HG03342 (cell line): Measurements from ENCODE around the gene S100B.
"Not testable (repeated sequence)": the region's sequence is repeated elsewhere in the genome, so short reads cannot be mapped to it uniquely, and the experiment has no call there.

Experiments
- ATAC-seq: cut with Tn5 transposase; IDR thresholded peaks from one replicate; pipeline ENCODE4 v1.9.1; 2021; ENCODE audit warnings: mild to moderate bottlenecking, moderate library complexity; ENCODE audit not compliant: unreplicated experiment

S100B gene

DNA sequence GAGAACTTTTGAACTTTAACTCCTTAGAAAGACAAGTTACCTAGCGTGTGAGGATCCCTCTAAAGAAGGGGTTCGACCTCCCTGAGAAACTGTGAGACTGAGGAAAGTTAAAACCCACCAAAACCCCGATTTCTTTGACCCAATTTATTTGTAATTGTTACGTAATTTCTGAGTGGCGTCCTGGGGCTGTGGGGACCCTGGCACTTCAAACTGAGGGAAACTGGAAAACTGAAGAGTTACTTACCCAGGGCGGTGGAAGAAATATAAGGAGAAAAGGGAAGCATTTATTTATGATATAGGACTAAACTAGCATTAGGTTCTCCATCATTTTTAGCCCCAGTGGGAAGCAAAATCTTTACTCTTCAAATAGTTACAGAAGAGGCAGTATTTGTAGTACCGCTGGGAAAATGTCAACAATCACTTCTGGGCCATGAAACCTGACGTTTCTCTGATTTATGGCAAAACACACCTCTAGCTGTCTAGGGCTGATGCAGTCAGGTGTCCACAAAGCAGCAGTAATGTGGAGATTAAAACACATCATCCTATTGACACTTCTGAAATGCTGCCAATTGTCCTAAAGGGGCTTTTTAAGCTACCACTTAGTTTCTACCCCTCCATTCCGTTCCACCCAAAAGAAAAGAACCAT lies 430 bp downstream of the S100B start:
- ATAC-seq, result no peak

DNA sequence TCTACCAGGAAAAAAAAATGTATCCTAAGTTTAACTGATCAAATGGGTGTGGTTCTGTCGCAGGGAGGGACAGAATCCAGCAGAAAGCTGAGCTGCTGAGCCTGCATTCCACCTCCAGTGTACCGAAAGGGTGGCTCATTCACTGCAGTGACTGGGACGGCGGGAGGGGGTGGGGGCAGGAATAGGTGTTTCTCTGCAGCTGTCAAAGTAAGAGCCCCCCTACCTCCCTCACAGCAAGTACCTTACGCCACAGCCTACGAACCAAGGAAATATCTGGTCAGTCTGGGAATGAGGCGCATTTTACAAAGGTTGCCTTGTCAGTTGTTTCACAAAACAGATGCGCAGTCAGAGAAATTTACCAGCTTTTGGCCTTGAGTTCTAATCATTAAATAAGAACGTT lies 1.7 kb downstream of the S100B start:
- ATAC-seq, result no peak

DNA sequence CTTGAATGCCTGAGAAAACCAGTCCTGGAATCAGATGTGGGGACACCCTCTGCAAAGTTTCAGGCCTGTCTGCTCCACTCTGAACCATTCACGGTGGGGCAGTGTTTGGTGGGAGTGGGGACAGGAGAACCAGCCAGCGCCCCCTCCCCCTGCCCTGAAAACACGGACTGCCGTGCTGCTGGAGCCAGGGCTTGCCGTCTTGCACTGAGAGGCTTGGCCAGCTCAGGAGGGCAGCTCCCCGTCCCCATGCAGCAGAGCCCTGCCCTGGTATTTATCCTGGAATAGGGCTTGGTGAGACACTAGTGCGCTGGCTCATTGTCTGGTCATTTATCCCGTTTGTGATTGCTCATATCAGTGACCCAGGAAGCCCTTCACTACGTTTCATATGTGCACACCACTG lies 3.9 kb downstream of the S100B start:
- no peak for ATAC-seq

DNA sequence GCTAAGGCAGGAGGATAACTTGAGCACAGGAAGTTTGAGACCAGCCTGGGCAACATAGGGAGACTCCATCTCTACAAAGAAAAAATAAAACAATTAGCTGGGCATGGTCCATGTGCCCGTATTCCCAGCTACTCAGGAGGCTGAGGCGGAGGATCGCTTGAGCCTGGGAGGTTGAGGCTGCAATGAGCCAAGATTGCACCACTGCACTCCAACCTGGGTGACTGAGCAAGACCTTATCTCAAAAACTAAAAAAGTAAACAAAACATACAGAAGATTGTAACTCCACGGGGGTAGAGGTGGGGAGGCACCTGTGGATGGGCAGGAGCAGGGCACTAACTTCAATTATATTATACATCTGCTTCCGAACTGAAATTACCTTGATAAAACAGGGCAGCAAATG lies 4.6 kb downstream of the S100B start:
- no peak for ATAC-seq

DNA sequence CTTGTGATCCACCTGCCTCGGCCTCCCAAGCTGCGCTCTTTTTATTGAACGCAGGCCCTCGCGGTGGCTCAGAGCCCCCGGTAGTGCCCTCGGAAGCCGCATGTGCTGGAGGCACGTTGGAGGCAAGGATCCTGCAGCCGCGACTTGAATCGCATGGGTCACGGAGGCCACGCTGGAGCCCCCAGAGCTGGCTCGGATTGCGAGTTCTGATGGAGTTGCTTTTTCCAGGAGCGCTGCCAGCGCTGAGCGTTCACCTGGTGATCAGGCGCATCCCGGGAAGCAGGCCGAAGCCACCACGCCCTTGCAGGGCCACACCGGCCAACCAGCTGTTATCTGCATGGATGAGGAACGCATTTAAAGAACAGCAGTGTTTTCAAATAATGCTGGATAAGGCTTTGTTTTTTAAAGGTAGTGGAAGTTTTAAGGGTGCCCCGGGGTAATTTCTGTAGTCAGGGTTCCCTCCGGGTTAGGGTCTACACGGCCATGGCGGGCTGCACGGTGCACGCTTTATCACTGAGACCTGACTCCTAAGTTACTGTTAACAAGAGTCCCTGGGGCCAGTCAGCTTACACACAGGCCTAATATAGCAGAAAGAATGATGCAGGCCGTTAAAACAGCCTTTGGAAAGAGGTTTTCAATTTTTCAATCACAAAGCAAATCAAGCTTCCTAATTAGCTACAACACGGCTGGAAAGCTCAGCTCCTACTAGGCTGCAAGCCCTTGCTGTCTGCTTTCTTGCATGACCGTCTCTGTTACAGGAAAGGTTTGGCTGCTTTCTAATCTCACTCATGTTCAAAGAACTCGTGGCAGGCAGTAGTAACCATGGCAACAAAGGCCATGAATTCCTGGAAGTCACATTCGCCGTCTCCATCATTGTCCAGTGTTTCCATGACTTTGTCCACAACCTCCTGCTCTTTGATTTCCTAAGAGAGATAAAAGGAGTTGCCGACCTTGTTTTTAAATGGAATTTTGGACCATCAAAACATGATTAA lies 6.0 kb downstream of the S100B start:
- no peak for ATAC-seq

DNA sequence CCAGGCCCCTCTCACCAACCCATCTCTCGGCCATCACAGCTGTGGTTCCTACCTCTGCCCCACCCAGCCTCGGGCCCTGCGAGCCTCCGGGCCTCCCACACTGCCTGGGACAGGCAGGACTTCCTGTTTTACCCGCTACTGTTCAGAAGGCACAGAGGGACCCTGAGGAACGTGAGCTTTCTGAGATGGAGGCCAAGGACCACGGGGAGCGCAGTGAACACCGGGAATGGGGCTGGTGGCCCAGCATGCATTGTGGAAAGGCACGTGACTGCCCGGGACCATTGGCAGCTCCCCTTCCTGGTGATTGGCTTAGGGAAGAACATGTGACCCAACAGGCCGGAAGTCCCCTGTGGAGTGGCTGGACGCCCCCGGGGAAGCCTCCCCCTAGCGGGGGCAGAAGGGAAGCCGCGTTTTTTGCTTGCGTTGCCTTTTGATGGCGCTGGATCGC lies 7.0 kb downstream of the S100B start:
- no peak for ATAC-seq

DNA sequence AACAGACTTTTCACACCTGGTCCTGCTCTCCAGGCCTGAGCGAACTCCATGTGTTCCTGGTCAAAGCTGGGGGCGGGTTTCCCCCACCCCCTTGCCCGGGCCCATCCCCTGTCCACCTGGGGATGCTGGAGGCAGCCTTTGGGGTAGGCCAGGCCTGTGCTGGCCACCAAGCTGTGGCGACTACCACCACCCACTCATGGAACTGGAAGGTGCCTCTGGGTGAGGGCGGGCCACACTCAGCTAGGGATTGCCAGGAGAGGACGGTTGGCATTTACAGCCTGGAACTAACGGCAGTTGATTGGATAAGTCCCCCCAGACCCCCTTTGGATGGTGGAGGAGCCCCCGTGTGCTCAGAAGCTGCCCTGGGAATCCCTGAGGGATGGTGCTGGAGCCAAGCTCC lies 7.9 kb downstream of the S100B start:
- ATAC-seq, result no peak

DNA sequence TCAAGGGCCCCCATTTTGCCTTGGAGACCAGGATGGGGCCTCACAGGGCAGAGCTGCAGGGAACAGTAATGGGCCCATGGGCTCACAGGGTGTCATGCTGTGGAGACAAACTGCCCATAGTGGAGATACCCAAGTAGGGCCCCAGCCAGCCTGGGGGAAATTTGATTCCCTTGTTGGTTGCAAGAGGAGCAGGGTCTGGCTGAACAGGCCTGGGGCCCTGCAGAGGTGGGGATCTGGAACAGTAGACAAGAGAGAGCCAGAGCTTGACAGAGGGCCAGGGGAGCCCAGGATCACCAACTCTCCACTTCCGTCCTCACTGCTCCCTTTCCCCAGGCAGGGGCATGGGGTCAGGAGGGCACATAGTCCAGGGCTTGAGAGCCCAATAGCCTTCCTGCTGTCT lies 8.7 kb downstream of the S100B start:
- no peak for ATAC-seq

DNA sequence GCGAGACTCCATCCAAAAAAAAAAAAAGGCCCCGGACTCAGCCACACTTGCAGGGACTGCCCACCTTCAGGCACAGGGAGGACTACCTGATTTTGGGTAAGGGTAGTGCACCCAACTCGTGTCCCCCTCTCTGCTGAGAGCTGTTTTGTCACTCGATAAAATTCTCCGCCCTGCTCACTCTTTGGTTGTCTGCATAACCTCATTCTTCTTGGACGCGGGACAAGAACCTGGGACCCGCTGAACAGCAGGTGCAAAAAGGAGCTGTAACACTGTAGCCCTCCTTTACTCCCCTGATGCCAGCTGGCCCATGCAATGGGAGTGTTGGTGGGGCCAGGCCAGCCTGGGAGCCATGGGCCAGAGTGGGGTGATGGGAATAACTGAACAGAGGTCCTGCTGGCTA lies 10.6 kb downstream of the S100B start:
- no peak for ATAC-seq

DNA sequence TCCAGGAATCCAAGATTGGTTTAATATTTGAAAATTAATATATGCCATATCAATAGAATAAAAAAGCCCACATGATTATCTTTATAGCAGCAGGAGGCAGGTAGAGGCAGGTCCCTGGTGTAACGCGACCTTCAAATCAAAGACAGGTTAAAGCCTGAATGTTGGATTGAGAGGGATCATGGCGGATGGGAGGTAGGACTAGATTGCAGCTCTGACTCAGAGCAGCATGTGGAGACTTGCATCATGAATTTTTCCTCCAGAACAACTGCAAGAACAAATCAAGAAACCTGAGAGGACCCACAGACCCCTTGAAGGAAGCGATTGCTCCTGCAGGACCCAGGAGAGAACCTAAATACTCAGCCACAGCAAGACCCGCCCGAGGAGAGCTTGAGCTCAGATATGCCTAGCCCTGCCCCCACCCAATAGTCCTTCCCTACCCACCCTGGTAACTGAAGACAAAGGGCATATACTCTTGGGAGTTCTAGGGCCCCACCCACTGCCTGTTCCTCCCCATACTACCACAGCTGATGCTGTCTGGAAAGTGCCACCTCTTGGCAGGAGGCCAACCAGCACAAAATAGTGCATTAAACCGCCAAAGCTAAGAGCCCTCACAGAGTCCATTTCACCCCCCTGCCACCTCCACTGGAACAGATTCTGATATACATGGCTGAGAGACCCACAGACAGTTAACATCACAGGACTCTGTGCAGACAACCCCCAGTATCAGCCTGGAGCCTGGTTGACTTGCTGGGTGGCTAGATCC lies 19.5 kb downstream of the S100B start:
- ATAC-seq, result no peak

DNA sequence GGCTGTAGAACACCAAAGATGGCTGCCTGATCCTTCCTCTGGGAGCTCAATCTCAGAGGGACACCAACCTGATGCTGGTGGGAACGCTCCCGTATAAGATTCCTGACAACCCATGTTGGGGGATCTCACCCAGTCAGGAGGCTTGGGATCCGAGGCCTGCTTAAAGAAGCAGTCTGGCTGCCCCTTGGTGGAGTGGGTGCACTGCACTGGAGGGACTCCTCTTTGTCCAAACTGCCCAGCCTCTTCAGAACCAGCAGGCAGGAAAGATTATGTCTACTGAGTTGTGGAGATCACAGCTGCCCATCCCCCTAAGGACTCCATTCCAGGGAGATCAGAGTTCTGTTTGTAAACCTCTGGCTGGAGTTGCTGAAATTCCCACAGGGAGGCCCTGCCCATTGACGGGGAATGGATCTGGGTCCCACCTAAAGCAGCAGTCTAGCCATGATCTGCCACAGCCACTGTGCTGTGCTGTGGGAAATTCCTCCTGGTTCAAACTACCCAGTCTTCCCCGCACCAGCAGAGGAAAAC lies 23.0 kb downstream of the S100B start:
- no peak for ATAC-seq

DNA sequence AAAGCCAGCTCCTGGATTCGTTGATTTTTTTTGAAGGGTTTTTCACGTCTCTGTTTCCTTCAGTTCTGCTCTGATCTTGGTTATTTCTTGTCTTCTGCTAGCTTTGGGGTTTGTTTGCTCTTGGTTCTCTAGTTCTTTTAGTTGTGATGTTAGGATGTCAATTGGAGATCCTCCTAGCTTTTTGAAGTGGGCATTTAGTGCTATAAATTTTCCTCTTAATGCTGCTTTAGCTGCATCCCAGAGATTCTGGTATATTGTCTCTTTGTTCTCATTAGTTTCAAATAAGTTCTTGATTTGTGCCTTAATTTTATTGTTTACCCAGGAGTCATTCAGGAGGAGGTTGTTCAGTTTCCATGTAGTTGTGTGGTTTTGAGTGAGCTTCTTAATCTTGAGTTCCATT lies 25.5 kb downstream of the S100B start:
- not testable (repeated sequence) for ATAC-seq

DNA sequence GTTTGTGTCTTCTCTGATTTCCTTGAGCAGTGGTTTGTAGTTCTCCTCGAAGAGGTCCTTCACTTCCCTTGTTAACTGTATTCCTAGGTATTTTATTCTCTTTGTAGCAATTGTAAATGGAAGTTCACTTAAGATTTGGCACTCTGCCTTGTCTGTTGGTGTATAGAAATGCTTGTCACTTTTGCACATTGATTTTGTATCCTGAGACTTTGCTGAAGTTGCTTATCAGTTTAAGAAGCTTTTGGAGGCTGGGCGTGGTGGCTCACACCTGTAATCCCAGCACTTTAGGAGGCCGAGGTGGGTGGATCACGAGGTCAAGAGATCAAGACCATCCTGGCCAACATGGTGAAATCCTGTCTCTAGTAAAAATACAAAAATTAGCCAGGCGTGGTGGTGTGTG lies 27.1 kb downstream of the S100B start:
- not testable (repeated sequence) for ATAC-seq

DNA sequence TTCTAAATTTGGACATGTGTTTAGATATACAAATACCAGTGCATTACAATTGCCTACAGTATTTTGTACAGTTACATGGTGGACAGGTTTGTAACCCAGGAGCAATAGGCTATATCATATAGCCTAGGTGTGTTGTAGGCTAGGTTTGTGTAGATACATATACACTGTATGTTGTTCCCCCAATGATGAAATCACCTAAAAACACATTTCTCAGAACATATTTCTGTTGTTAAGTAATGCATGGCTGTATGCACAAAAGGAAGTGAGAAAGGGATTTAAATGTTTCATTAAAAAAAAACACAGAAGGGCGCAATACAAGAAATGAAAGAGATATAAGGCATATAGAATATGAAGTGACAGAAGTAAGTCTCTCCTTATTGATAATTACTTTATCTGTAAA lies 32.0 kb downstream of the S100B start:
- no peak for ATAC-seq

DNA sequence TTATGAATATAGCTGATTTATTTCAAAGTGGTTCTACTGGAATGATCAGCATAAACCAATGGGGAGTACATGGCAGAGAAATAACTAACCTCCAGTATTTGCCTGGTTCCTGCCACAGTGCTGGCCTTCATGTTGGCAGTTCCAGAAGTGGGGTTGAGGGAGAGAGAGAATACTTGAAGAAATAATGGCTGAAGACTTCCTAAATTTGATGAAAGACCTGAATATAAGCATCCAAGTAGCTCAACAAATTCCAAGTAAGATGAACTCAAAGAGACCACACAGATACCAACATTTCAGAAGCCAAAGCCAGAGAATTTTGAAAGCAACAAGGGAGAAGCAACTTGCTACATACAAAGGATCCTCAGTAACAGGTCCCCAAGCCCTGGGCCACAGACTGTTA lies 34.3 kb downstream of the S100B start:
- ATAC-seq, result no peak

DNA sequence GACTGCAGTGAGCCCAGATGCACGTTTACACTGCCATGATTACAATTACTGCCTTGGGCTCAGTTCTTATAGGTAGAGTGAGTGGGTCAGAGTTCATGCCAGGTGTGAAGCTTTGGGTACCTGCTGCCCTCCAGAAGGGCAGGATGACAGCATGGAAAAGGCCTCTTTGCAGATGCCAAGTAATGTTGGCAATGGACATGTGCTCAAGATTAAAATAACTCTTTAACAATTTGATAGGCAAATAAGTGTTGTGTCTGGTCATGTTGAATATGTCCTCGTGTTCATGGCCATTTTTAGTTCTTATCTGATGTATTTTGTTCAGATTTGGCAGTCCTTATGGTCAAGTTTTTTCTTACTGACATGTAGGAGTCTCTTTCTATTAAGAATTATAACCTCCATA lies 34.8 kb downstream of the S100B start:
- ATAC-seq, result no peak

DNA sequence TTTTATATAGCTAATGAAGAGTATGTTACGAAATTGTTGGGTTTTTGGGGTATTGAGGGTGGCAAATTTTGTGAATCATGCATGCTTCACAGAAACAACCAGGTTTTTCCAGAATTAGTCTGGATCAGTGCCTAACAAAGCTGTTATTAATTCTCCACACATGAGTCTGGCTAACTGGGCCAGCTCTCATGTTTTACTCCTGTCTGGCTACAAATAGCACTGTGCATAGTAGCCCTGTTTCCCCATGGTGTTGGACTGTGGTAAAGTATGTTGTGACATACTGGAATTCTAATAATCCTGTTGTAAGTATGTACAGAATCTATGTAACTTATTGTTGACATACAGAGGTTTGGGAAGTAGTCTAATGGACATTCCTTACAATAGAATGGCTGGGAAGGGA lies 35.8 kb downstream of the S100B start:
- ATAC-seq, result no peak

DNA sequence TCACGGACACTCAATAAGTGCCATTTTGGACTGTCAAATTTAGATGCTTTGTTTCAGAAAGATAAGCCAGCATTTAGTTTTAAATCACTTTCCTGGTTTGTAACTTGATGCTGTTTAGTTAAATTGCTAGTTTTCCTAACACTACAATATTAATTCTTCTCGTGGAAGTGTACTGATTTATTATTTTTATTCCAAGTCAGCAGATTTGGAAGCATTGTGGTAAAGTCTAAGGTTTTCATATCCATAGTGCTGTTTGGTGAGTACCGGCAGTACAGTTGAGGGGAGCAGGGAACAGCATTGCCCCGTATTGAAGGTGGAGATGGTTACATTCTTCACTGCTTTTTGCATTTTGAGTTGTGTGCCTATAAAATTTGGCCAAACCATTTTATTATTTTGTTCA lies 36.3 kb downstream of the S100B start:
- ATAC-seq, result no peak

DNA sequence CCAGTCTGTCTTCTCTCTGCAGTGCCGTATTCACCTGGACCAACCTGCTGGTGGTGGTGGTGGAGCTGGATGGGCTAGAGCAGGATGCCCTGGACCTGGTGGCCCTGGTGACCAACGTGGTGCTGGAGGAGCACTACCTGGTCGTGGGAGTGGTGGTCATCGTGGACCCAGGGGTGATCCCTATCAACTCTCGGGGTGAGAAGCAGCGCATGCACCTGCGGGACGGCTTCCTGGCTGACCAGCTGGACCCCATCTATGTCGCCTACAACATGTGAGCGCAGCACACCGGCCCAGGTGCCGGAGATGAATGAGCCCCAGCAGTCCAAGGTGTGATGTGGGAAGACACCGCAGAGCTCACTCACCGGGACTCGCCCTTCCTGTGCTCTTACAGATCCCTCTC lies 37.5 kb downstream of the S100B start:
- no peak for ATAC-seq

DNA sequence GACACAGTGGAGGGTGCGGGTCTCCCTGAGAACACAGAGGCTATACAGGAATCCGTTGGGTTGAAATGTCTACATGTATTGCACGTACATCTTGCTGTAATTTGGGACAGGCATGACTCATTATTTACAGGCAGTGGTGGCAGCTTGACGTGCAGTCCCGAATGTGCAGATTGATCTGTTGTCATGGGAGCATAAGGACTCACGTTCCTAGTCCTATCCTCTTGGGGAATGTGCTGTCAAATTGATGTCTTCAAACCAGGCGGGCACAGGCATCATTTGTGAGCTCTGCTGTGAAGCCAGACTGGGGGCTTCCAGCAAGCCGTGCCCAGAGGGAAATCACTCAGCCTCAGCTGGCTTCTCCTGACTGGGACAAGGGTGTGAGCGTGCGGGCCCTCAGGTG lies 40.5 kb downstream of the S100B start:
- no peak for ATAC-seq

DNA sequence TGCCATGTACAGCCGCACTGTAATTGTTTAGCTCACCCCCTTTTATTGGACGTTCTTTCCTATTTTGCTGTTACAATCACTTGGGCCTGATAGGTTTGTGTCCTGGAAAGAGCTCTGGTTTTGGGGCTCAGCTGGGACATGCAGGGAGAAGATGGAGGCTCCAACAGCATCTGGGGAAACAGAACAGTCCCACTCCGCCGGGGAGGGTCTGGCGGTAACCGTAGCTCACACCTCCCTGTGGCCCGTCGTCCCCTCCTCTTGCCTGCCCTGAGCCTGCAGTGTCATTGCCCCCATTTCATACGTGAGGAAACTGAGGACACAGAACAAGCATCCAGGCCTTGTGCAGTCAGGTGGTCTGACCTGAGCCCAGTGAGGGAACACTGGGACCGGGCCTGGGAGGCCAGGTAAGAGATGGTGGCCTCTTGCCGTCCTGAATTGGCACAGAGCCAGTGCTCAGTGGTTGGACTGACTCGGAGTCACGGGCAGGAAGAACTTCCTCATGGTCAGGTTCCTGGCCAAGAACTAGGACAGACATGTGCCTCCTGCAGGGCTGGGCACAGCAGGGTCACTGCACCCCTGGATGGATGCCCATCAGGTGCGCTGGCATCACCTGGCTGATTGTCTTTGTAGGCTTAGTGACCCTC lies 41.8 kb downstream of the S100B start:
- ATAC-seq, result no peak
